Stimulated activated CD4-positive, alpha-beta T cell treated with anti-CD3 and anti-CD28 coated beads, TNF-alpha, amount 100 ng/mL, for 24 hours (primary cell): ENCODE data around the gene MARK1.
"Not testable (repeated sequence)": the region's sequence is repeated elsewhere in the genome, so short reads cannot be mapped to it uniquely, and the experiment has no call there.

Source experiments
- DNase-seq, 3 experiments: peaks; one replicate each; pipeline ENCODE4 v3.0.0-alpha.2; 2020; ENCODE audit warnings: low read depth in 3 of 3

Gene MARK1

GRCh38 chr1:220611100-220611499, 83.2 kb downstream of the MARK1 start:
- DNase-seq, result not testable (repeated sequence)

- DNase-seq, result no peak
Observed at GRCh38 chr1:220616836-220617235, 88.9 kb downstream of the MARK1 start.

- no peak for DNase-seq
Observed at GRCh38 chr1:220628431-220628830, 100.5 kb downstream of the MARK1 start.

GRCh38 chr1:220631238-220631815, 103.4 kb downstream of the MARK1 start:
- DNase-seq, result no peak

GRCh38 chr1:220637759-220638158, 109.8 kb downstream of the MARK1 start:
- no peak for DNase-seq

DNA sequence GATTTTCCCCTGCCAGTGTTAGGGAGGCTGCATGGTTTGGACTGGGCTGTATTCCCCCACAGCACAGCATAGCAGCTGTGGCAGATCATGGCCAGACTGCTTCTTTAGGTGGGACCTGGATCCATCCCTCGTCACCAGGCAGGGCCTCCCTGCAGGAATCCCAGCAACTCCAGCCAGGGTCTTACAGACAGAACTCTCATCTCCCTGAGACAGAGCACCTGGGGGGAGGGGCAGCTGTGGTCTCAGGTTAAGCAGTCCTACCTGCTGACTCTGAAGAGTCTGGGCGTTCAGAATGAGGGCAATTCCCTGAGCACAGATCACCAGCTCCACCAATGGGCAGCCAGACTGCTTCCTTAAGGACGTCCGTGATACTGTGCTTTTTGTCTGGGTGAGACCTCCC, 114.3 kb downstream of the MARK1 start:
- DNase-seq, result no peak

- no peak for DNase-seq
Observed at GRCh38 chr1:220652995-220653394, 125.1 kb downstream of the MARK1 start.

GRCh38 chr1:220655509-220655908, 127.6 kb downstream of the MARK1 start:
- no peak for DNase-seq

- no peak for DNase-seq
Observed at GRCh38 chr1:220655961-220656740, 128.2 kb downstream of the MARK1 start.

- no peak for DNase-seq
Observed at GRCh38 chr1:220666349-220666748, 138.4 kb downstream of the MARK1 start.

GRCh38 chr1:220669005-220669404, 141.1 kb downstream of the MARK1 start:
- no peak for DNase-seq

- DNase-seq, result no peak
Observed at GRCh38 chr1:220670365-220670764, 142.4 kb downstream of the MARK1 start.

GRCh38 chr1:220673921-220674320, 146.0 kb downstream of the MARK1 start:
- no peak for DNase-seq

- no peak for DNase-seq
Observed at GRCh38 chr1:220677251-220677650, 149.3 kb downstream of the MARK1 start.

- DNase-seq, result no peak
Observed at GRCh38 chr1:220680085-220680687, 152.2 kb downstream of the MARK1 start.

DNA sequence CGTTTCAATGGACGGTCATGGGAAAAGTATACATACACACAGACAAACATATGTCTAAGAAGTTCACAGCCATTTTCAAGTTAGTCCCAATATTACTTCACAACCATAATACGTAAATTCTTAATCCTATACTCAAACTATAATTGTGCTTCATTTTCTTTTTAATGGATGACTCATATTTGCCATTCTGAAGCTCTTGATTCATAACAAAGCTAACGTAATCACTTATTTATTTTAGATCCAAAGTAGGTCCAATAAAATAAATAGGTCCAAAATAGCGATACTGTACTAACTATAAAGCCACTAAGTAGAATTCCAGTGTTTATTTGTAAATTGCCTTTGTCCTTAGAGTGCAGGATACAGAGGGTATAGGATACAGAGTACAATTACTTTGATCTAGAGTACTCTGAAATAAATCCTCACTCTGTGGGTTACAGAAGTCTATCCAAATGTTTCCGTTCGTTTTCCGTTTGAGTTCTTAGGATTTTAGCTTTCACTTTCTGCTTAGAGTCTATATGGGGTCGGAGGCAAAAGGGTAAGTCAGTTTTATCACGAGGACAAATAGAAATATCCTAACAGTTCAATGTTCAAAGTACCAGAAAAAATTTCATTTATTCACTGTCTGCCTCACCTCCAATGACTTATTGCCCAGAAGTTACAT, 153.4 kb downstream of the MARK1 start:
- DNase-seq, result no peak

- DNase-seq, result no peak
Observed at GRCh38 chr1:220682901-220683576, 155.1 kb downstream of the MARK1 start.

DNA sequence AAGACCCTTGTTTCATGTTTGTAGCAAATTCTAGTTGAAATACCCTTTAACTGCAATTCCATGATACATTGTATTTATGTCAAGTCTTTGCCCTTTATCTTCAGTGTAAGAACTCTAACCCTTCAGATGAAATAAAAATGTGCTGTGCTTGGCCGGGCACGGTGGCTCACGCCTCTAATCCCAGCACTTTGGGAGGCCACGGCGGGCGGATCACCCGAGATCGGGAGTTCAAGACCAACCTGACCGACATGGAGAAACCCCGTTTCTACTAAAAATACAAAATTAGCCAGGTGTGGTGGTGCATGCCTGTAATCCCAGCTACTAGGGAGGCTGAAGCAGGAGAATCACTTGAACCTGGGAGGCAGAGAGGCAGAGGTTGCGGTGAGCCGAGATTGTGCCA, 155.8 kb downstream of the MARK1 start:
- not testable (repeated sequence) for DNase-seq

GRCh38 chr1:220684890-220685289, 157.0 kb downstream of the MARK1 start:
- no peak for DNase-seq

DNA sequence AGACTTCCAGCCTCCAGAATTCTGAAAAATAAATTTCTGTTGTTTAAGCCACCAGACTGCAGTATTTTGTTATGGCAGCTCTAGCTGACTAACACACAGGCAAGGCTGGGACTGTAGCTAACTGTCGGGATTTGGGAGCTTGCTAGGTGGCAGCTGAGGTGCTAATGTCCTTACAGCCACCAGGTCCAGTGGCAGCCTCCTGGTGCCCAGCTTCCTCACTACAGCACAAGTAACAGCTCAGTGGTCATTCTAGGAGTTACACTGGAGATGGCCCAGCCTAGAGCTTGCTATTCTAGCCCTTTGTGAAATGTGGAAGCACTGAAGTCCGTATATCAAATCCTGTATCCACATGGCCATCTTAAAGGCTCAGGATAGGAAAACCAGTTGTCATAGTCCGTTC, 157.9 kb downstream of the MARK1 start:
- DNase-seq, result no peak

- DNase-seq, result no peak
Observed at GRCh38 chr1:220687809-220688208, 159.9 kb downstream of the MARK1 start.

DNA sequence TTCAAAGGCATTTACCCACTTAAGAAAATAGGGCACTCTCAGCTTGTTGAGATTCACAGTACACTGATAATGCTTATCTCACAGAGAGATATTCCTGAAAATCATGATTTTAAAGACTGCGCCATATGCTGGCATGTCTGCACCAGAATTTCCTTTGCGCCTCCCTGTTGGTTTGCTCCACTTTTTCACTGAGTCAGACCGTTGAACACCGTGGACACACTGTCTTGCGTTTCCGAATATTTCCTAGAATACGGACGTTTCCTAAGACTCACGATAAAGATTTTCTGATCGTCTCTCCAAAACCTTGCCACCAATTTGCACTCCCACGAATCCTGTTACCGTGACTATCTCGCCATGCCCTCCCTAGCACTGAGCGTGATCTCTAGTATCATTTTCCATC, 161.7 kb downstream of the MARK1 start:
- no peak for DNase-seq
